ENCODE data around the gene GUCD1. TPM values are rescaled to one million over a fixed set of nuclear protein-coding genes. Genes with fewer than 3 reads are reported as not detected.
"Not testable (repeated sequence)": the region's sequence is repeated elsewhere in the genome, so short reads cannot be mapped to it uniquely, and the experiment has no call there.

GUCD1 gene
- total RNA-seq, 3 donors from 2014 or later (not counting 1 experiment from before 2014, with no cell fraction given) = 76.9 to 102 (median 94.9) TPM

- DNase-seq (peak; percentile 95 to 99), ATAC-seq (peak; percentile 87 to 96 (median 89))
- H3K4me1 Mint-ChIP-seq = peaks cover 64 to 71% of the 10 kb centered on the region in 2 donors
- Histone ChIP-seq H3K9me3 (ENCODE audit: control insufficient read depth, insufficient read depth, low read length) (no peaks in the 10 kb centered on the region), H3K36me3 (ENCODE audit: control insufficient read depth, insufficient read depth, low read length) (peaks cover 20% of the 10 kb centered on the region), H3K4me3 (ENCODE audit: low read length) (peak within 1 kb of the TSS; percentile 88), H3K27me3 (ENCODE audit: control insufficient read depth, insufficient read depth, low read length) (no peaks in the 10 kb centered on the region), H3K4me1 (ENCODE audit: control insufficient read depth, insufficient read depth, low read length) (peaks cover 37% of the 10 kb centered on the region), H3K27ac (ENCODE audit: low read length) (peak within 1 kb of the TSS; percentile 87)
- H3K4me3 Mint-ChIP-seq = peak within 1 kb of the TSS; percentile 98
- WGBS (ENCODE audit: insufficient coverage) = under 1% methylated on average over 59 of the region's 59 CpGs
- no peaks in the 10 kb centered on the region for H3K36me3 Mint-ChIP-seq
- no peaks in the 10 kb centered on the region for H3K27me3 Mint-ChIP-seq (ENCODE audit: low read depth in 2 of 2)
- no peaks in the 10 kb centered on the region for H3K9me3 Mint-ChIP-seq
- intact Hi-C loops (cut with micrococcal nuclease) = no loop called here
- TF ChIP-seq CTCF (IDR thresholded peaks at IDR 0.05) = no peak
- H3K27ac Mint-ChIP-seq = peak within 1 kb of the TSS; percentile 99
Observed at GRCh38 chr22:24555165-24556039, 464 bp upstream of the GUCD1 start, which contains the start of gene SNRPD3. SNRPD3 (plus strand) TSS chr22:24555999; CDS start chr22:24557675, 1,676 bp downstream.

- Mint-ChIP-seq H3K4me1 (peaks cover 64 to 78% of the 10 kb centered on the region in 2 donors), H3K27ac (peak overlapping the region; percentile 99), H3K36me3 (no peaks in the 10 kb centered on the region), H3K27me3 (ENCODE audit: low read depth in 2 of 2) (no peaks in the 10 kb centered on the region), H3K9me3 (no peaks in the 10 kb centered on the region), H3K4me3 (peak overlapping the region; percentile 98)
- Histone ChIP-seq H3K36me3 (ENCODE audit: control insufficient read depth, insufficient read depth, low read length) (peaks cover 11% of the 10 kb centered on the region), H3K9me3 (ENCODE audit: control insufficient read depth, insufficient read depth, low read length) (no peaks in the 10 kb centered on the region), H3K4me3 (ENCODE audit: low read length) (peak overlapping the region; percentile 88), H3K4me1 (ENCODE audit: control insufficient read depth, insufficient read depth, low read length) (peaks cover 38% of the 10 kb centered on the region), H3K27me3 (ENCODE audit: control insufficient read depth, insufficient read depth, low read length) (no peaks in the 10 kb centered on the region), H3K27ac (ENCODE audit: low read length) (peak overlapping the region; percentile 81)
- no peak for ATAC-seq
- WGBS (ENCODE audit: insufficient coverage) = 58% methylated on average over 7 of the region's 12 CpGs
- intact Hi-C loops (cut with micrococcal nuclease) = no loop called here
- no peak for DNase-seq
- TF ChIP-seq CTCF (IDR thresholded peaks at IDR 0.05) = no peak
Observed at GRCh38 chr22:24553597-24554312, 1.2 kb downstream of the GUCD1 start.

- H3K27me3 Mint-ChIP-seq (ENCODE audit: low read depth in 2 of 2); H3K9me3 Mint-ChIP-seq; H3K27me3 ChIP-seq (ENCODE audit: control insufficient read depth, insufficient read depth, low read length); H3K4me3 ChIP-seq (ENCODE audit: low read length); ATAC-seq; H3K4me3 Mint-ChIP-seq; H3K36me3 Mint-ChIP-seq; H3K9me3 ChIP-seq (ENCODE audit: control insufficient read depth, insufficient read depth, low read length); intact Hi-C loops (cut with micrococcal nuclease); DNase-seq: not testable (repeated sequence)
- Mint-ChIP-seq H3K4me1 (peaks cover 53 to 68% of the 10 kb centered on the region in 2 donors), H3K27ac (peak overlapping the region; percentile 99)
- Histone ChIP-seq H3K27ac (ENCODE audit: low read length) (peak overlapping the region; percentile 14), H3K4me1 (ENCODE audit: control insufficient read depth, insufficient read depth, low read length) (peaks cover 38% of the 10 kb centered on the region), H3K36me3 (ENCODE audit: control insufficient read depth, insufficient read depth, low read length) (peaks cover 11% of the 10 kb centered on the region)
- 88% methylated on average over 10 of the region's 10 CpGs for WGBS (ENCODE audit: insufficient coverage)
Observed at GRCh38 chr22:24552503-24553286, 2.2 kb downstream of the GUCD1 start.

Measured in natural killer cell (primary cell).